IPS DF 4.7 (cell line): ENCODE results near the gene PLCD1.
"Not testable (repeated sequence)": the region's sequence is repeated elsewhere in the genome, so short reads cannot be mapped to it uniquely, and the experiment has no call there.

Experiments used
- DNase-seq: peaks from one replicate; pipeline ENCODE4 v3.0.0-alpha.2; 2013; ENCODE audit warnings: low spot score; ENCODE audit errors: extremely low read depth

PLCD1 gene

GRCh38 chr3:37987751-37988179 is 41.7 kb downstream of the PLCD1 start:
- no peak for DNase-seq

- no peak for DNase-seq
Measured at GRCh38 chr3:37987315-37987697, 42.1 kb downstream of the PLCD1 start.

- DNase-seq, result no peak
Measured at GRCh38 chr3:37986479-37987314, 42.7 kb downstream of the PLCD1 start.

- no peak for DNase-seq
Measured at GRCh38 chr3:37985637-37986320, 43.7 kb downstream of the PLCD1 start.

- DNase-seq, result no peak
Measured at GRCh38 chr3:37984596-37984995, 44.8 kb downstream of the PLCD1 start.

- DNase-seq, result no peak
Measured at GRCh38 chr3:37984051-37984450, 45.4 kb downstream of the PLCD1 start.

- no peak for DNase-seq
Measured at GRCh38 chr3:37982331-37982730, 47.1 kb downstream of the PLCD1 start.

GRCh38 chr3:37981348-37981664 is 48.1 kb downstream of the PLCD1 start:
- no peak for DNase-seq

GRCh38 chr3:37980462-37981347 is 48.7 kb downstream of the PLCD1 start:
- DNase-seq, result no peak

GRCh38 chr3:37979541-37980461 is 49.6 kb downstream of the PLCD1 start:
- DNase-seq, result no peak

- DNase-seq, result no peak
Measured at GRCh38 chr3:37974121-37975083, 55.0 kb downstream of the PLCD1 start.

GRCh38 chr3:37973246-37974054 is 56.0 kb downstream of the PLCD1 start:
- DNase-seq, result no peak

GRCh38 chr3:37972056-37972455 is 57.4 kb downstream of the PLCD1 start:
- DNase-seq, result not testable (repeated sequence)

- DNase-seq, result no peak
Measured at GRCh38 chr3:37971467-37971866, 58.0 kb downstream of the PLCD1 start.

GRCh38 chr3:37970802-37971201 is 58.6 kb downstream of the PLCD1 start:
- no peak for DNase-seq

- no peak for DNase-seq
Measured at GRCh38 chr3:37969596-37970100, 59.8 kb downstream of the PLCD1 start.

- DNase-seq, result no peak
Measured at GRCh38 chr3:37968813-37969595, 60.4 kb downstream of the PLCD1 start.

- DNase-seq, result no peak
Measured at GRCh38 chr3:37968199-37968598, 61.2 kb downstream of the PLCD1 start.
